Thyroid gland (tissue), 4 donors: Measurements from ENCODE around the gene HES1. TPM values are rescaled to one million over a fixed set of nuclear protein-coding genes. Genes with fewer than 3 reads are reported as not detected.

Experiments used
- DNase-seq, 2 donors: peaks; one replicate each; pipeline ENCODE4 v3.0.0-alpha.2; 2019
- H3K27ac ChIP-seq, 3 donors: fragments of 200-600 bp; sonication (generic); 1 replicate in 2 of 3; 2 replicates in 1 of 3; pipeline ENCODE4 v1.5.1; 2016 to 2019; ENCODE audit warnings: mild to moderate bottlenecking in 1 of 3, moderate library complexity in 1 of 3
- H3K27me3 ChIP-seq: fragments of 200-600 bp; sonication (generic); one replicate; pipeline ENCODE4 v1.5.1; 2019
- H3K36me3 ChIP-seq, 2 donors: fragments of 200-600 bp; sonication (generic); one replicate each; pipeline ENCODE4 v1.5.1; 2016 to 2019
- H3K4me1 ChIP-seq, 2 donors: fragments of 200-600 bp; sonication (generic); one replicate each; pipeline ENCODE4 v1.5.1; 2017 to 2019
- H3K4me3 ChIP-seq, 3 donors: fragments of 200-600 bp; sonication (generic); replicated peaks in 1 of 3; 1 replicate in 2 of 3; 2 replicates in 1 of 3; pipeline ENCODE4 v1.5.1; 2016; ENCODE audit warnings: mild to moderate bottlenecking in 1 of 3
- H3K9me3 ChIP-seq: fragments of 200-600 bp; sonication (generic); one replicate; pipeline ENCODE4 v1.5.1; 2017
- CTCF ChIP-seq, 6 experiments: fragments of 200-600 bp in 3 of 6; fragments of 450-650 bp in 3 of 6; sonication (generic) in 3 of 6; IDR thresholded peaks; one replicate each; pipeline ENCODE4 v1.5.1; 2016 to 2019; ENCODE audit warnings: antibody characterized with exemption in 6 of 6, mild to moderate bottlenecking in 2 of 6, inconsistent platforms in 1 of 6, moderate library complexity in 1 of 6
- POLR2A ChIP-seq, 2 donors: fragments of 450-650 bp; IDR thresholded peaks; one replicate each; pipeline ENCODE4 v1.6.1; 2017; ENCODE audit warnings: antibody characterized with exemption in 2 of 2, mild to moderate bottlenecking in 2 of 2, moderate library complexity in 1 of 2
- WGBS, 2 donors: methylation state at CpG; one replicate each; pipeline ENCODE4 v1.1.5; 2017; 5-methylcytosine and 5-hydroxymethylcytosine counted together
- intact Hi-C: fragments of 100-400 bp; cut with DNase I; formaldehyde crosslinking; loops from one replicate; pipeline ENCODE4 v1.15.1; 2023
- total RNA-seq, 4 donors: library from RNA; depleted of rRNA; stranded (reverse); fragments of >200 nt; gene quantifications; one replicate each; pipeline ENCODE4 v1.2.3, GENCODE V29; 2016

Gene HES1
- total RNA-seq, 4 donors from 2014 or later = 127 to 193 (median 159) TPM

- H3K27me3 ChIP-seq = no peaks in the 10 kb centered on the region
- no peak overlapping the region for H3K4me3 ChIP-seq
- no peaks in the 10 kb centered on the region for H3K36me3 ChIP-seq
- intact Hi-C loops = no loop called here
- H3K9me3 ChIP-seq = no peaks in the 10 kb centered on the region
- H3K27ac ChIP-seq = peak overlapping the region; percentile 58 to 80 (median 69)
- peaks cover 41 to 43% of the 10 kb centered on the region in 2 donors for H3K4me1 ChIP-seq
- peak in 1 of 2 donors; percentile 37 for TF ChIP-seq POLR2A (IDR thresholded peaks at IDR 0.05)
- no peak for TF ChIP-seq CTCF (IDR thresholded peaks at IDR 0.05)
- peak; percentile 68 to 71 for DNase-seq
- 69 to 81% methylated on average over 2 to 3 of the region's 3 CpGs for WGBS, 2 donors
These were observed 23.0 kb downstream of the HES1 start for GRCh38 chr3:194158942-194159439.

GRCh38 chr3:194160158-194160557, 24.2 kb downstream of the HES1 start:
- no peaks in the 10 kb centered on the region for H3K27me3 ChIP-seq
- no peaks in the 10 kb centered on the region for H3K9me3 ChIP-seq
- DNase-seq = peak; percentile 52 to 61
- H3K4me1 ChIP-seq = peaks cover 41 to 43% of the 10 kb centered on the region in 2 donors
- no peak for TF ChIP-seq POLR2A (IDR thresholded peaks at IDR 0.05)
- H3K36me3 ChIP-seq = no peaks in the 10 kb centered on the region
- 61 to 67% methylated on average over 4 of the region's 4 CpGs for WGBS, 2 donors
- no peak overlapping the region for H3K4me3 ChIP-seq
- intact Hi-C loops = no loop called here
- peak overlapping the region; percentile 58 to 80 (median 69) for H3K27ac ChIP-seq

- Histone ChIP-seq H3K9me3 (no peaks in the 10 kb centered on the region), H3K36me3 (no peaks in the 10 kb centered on the region), H3K4me1 (peaks cover 45 to 47% of the 10 kb centered on the region in 2 donors), H3K27me3 (no peaks in the 10 kb centered on the region), H3K27ac (peak overlapping the region; percentile 58 to 80 (median 69)), H3K4me3 (no peak overlapping the region)
- TF ChIP-seq CTCF (IDR thresholded peaks at IDR 0.05) (no peak), POLR2A (IDR thresholded peaks at IDR 0.05) (peak in 1 of 2 donors; percentile 10)
- 39 to 41% methylated on average over 14 to 15 of the region's 15 CpGs for WGBS, 2 donors
- intact Hi-C loops = no loop called here
- peak; percentile 49 to 54 for DNase-seq
These were observed 25.4 kb downstream of the HES1 start for GRCh38 chr3:194161131-194162045.

- 65 to 69% methylated on average over 10 of the region's 10 CpGs for WGBS, 2 donors
- intact Hi-C loops = no loop called here
- no peaks in the 10 kb centered on the region for H3K27me3 ChIP-seq
- peak; percentile 47 to 54 for DNase-seq
- no peaks in the 10 kb centered on the region for H3K9me3 ChIP-seq
- H3K36me3 ChIP-seq = no peaks in the 10 kb centered on the region
- peak in 1 of 6 experiments; percentile 15 for TF ChIP-seq CTCF (IDR thresholded peaks at IDR 0.05)
- TF ChIP-seq POLR2A (IDR thresholded peaks at IDR 0.05) = no peak
- peak overlapping the region in 2 of 3 donors; percentile 58 to 80 for H3K27ac ChIP-seq
- H3K4me3 ChIP-seq = no peak overlapping the region
- H3K4me1 ChIP-seq = peaks cover 53 to 55% of the 10 kb centered on the region in 2 donors
These were observed 26.2 kb downstream of the HES1 start for GRCh38 chr3:194162070-194162678.

GRCh38 chr3:194162817-194163584, 27.1 kb downstream of the HES1 start:
- intact Hi-C loops = no loop called here
- Histone ChIP-seq H3K4me3 (no peak overlapping the region), H3K27me3 (no peaks in the 10 kb centered on the region), H3K36me3 (no peaks in the 10 kb centered on the region), H3K4me1 (peaks cover 60 to 61% of the 10 kb centered on the region in 2 donors), H3K27ac (peak overlapping the region in 2 of 3 donors; percentile 9 to 39), H3K9me3 (no peaks in the 10 kb centered on the region)
- WGBS, 2 donors = 96 to 98% methylated on average over 6 of the region's 6 CpGs
- TF ChIP-seq CTCF (IDR thresholded peaks at IDR 0.05) (no peak), POLR2A (IDR thresholded peaks at IDR 0.05) (no peak)
- DNase-seq = no peak
